Esophagus squamous epithelium (tissue), 5 donors: ENCODE measurements around the gene ERGIC2. TPM values are rescaled to one million over a fixed set of nuclear protein-coding genes. Genes with fewer than 3 reads are reported as not detected.

Experiments used
- DNase-seq: peaks from one replicate; lab custom pipeline; 2025; lab: John Stamatoyannopoulos, UW
- H3K27ac ChIP-seq, 4 donors: fragments of 200-600 bp; sonication (generic); one replicate each; pipeline ENCODE4 v1.5.1; 2016 to 2019; ENCODE audit warnings: mild to moderate bottlenecking in 1 of 4
- H3K27me3 ChIP-seq, 4 donors: fragments of 200-600 bp; sonication (generic); 1 replicate in 3 of 4; 2 replicates in 1 of 4; pipeline versions ENCODE4 v1.5.1 to v1.6.0; 2017 to 2021; ENCODE audit warnings: antibody characterized with exemption in 1 of 4
- H3K36me3 ChIP-seq, 3 donors: fragments of 200-600 bp; sonication (generic); one replicate each; pipeline ENCODE4 v1.5.1; 2016 to 2019
- H3K4me1 ChIP-seq, 3 donors: fragments of 200-600 bp; sonication (generic); one replicate each; pipeline ENCODE4 v1.5.1; 2017 to 2019
- H3K4me3 ChIP-seq, 4 donors: fragments of 200-600 bp; sonication (generic); 1 replicate in 3 of 4; 2 replicates in 1 of 4; pipeline ENCODE4 v1.5.1; 2016 to 2019; ENCODE audit warnings: mild to moderate bottlenecking in 2 of 4, moderate library complexity in 1 of 4
- H3K9me3 ChIP-seq, 3 donors: fragments of 200-600 bp; sonication (generic); one replicate each; pipeline ENCODE4 v1.5.1; 2016 to 2019
- CTCF ChIP-seq, 6 experiments: fragments of 450-650 bp in 4 of 6; fragments of 200-600 bp in 2 of 6; sonication (generic) in 2 of 6; IDR thresholded peaks; one replicate each; pipeline ENCODE4 v1.5.1; 2016 to 2019; ENCODE audit warnings: antibody characterized with exemption in 6 of 6, mild to moderate bottlenecking in 4 of 6, moderate library complexity in 4 of 6
- POLR2A ChIP-seq, 4 donors: fragments of 450-650 bp; IDR thresholded peaks; one replicate each; pipeline ENCODE4 v1.6.1; 2017; ENCODE audit warnings: antibody characterized with exemption in 4 of 4, mild to moderate bottlenecking in 4 of 4, moderate library complexity in 3 of 4
- WGBS, 2 donors: methylation state at CpG; one replicate each; pipeline ENCODE4 v1.1.5; 2018; 5-methylcytosine and 5-hydroxymethylcytosine counted together
- intact Hi-C: fragments of 100-400 bp; cut with DNase I; formaldehyde crosslinking; loops from one replicate; pipeline ENCODE4 v1.15.0; 2022
- total RNA-seq, 4 donors: library from RNA; depleted of rRNA; stranded (reverse); fragments of >200 nt; gene quantifications; one replicate each; pipeline ENCODE4 v1.1.0, GENCODE V29; 2016
- donor health status: DM: yes; HTN: yes; CAD: no.

The ERGIC2 gene
- total RNA-seq, 4 donors from 2014 or later, result 48.0 to 99.0 (median 64.5) TPM

GRCh38 chr12:29427964-29428363, 47.0 kb upstream of the ERGIC2 start:
- no peak for TF ChIP-seq POLR2A (IDR thresholded peaks at IDR 0.05)
- no peak for TF ChIP-seq CTCF (IDR thresholded peaks at IDR 0.05)
- Histone ChIP-seq H3K36me3 (no peaks in the 10 kb centered on the region), H3K27ac (no peak overlapping the region), H3K27me3 (no peaks in the 10 kb centered on the region), H3K4me1 (peaks cover 0 to 4% (median 0%) of the 10 kb centered on the region in 3 donors), H3K4me3 (no peak overlapping the region), H3K9me3 (no peaks in the 10 kb centered on the region)
- DNase-seq, result no peak
- intact Hi-C loops, result no loop called here
- 64 to 72% methylated on average over 4 of the region's 4 CpGs for WGBS, 2 donors

DNA sequence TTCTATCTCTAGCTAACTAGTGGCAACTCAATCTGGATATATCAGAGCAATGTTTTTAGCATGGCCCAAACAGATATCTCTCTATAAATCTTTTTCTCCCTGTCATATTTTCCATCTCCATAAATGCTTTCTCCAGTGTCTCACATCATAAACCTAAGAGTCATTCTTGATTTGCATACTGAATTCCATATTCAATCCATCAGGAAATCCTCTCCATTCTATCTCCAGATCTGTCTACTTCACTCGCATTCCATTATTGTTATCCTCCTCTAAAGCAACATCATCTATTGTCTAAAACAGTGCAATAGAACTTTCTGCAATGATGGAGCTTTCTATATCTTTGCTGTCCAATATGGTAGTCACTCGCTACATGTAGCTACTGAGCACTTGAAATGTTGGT, 45.5 kb upstream of the ERGIC2 start:
- WGBS, 2 donors, result 89 to 97% methylated on average over 2 of the region's 2 CpGs
- TF ChIP-seq CTCF (IDR thresholded peaks at IDR 0.05) (no peak), POLR2A (IDR thresholded peaks at IDR 0.05) (no peak)
- Histone ChIP-seq H3K4me3 (no peak overlapping the region), H3K27me3 (no peaks in the 10 kb centered on the region), H3K36me3 (no peaks in the 10 kb centered on the region), H3K27ac (no peak overlapping the region), H3K9me3 (no peaks in the 10 kb centered on the region), H3K4me1 (peaks cover 0 to 4% (median 0%) of the 10 kb centered on the region in 3 donors)
- DNase-seq, result no peak
- intact Hi-C loops, result no loop called here

GRCh38 chr12:29425722-29426121, 44.8 kb upstream of the ERGIC2 start:
- Histone ChIP-seq H3K36me3 (no peaks in the 10 kb centered on the region), H3K4me3 (no peak overlapping the region), H3K27me3 (no peaks in the 10 kb centered on the region), H3K4me1 (peaks cover 0 to 4% (median 0%) of the 10 kb centered on the region in 3 donors), H3K27ac (no peak overlapping the region), H3K9me3 (no peaks in the 10 kb centered on the region)
- WGBS, 2 donors, result 25 to 35% methylated on average over 2 of the region's 2 CpGs
- TF ChIP-seq CTCF (IDR thresholded peaks at IDR 0.05) (no peak), POLR2A (IDR thresholded peaks at IDR 0.05) (no peak)
- intact Hi-C loops, result no loop called here
- DNase-seq, result no peak

- H3K27ac ChIP-seq, result no peak overlapping the region
- TF ChIP-seq CTCF (IDR thresholded peaks at IDR 0.05), result no peak
- TF ChIP-seq POLR2A (IDR thresholded peaks at IDR 0.05), result no peak
- DNase-seq, result no peak
- no peaks in the 10 kb centered on the region for H3K36me3 ChIP-seq
- H3K27me3 ChIP-seq, result no peaks in the 10 kb centered on the region
- no peak overlapping the region for H3K4me3 ChIP-seq
- H3K9me3 ChIP-seq, result no peaks in the 10 kb centered on the region
- intact Hi-C loops, result no loop called here
- H3K4me1 ChIP-seq, result no peaks in the 10 kb centered on the region
Measured at GRCh38 chr12:29416748-29417147, 35.8 kb upstream of the ERGIC2 start.

DNA sequence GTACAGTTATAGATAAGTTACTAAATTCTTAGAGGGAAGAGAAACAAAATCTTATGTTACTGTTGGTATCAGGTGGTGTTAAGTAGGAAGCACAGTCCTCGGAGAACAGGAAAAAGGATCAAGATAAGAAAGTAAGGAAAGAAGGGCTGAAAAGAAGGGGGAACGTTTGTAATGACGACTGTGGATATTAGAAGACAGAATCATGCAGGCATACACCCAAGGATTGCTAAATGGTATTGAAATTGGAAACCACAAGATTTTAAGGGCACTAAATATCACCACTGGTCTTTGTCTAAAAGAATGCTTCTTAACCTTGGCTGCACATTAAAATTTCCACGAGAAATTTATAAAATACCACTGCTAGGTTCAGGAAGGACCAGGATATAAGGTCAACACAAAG, 34.1 kb upstream of the ERGIC2 start:
- H3K36me3 ChIP-seq, result no peaks in the 10 kb centered on the region
- whole genome bisulfite sequencing, 2 donors, result 49 to 59% methylated on average over 4 of the region's 4 CpGs
- H3K27ac ChIP-seq, result no peak overlapping the region
- intact Hi-C loops, result no loop called here
- H3K4me3 ChIP-seq, result no peak overlapping the region
- no peaks in the 10 kb centered on the region for H3K9me3 ChIP-seq
- H3K27me3 ChIP-seq, result no peaks in the 10 kb centered on the region
- no peaks in the 10 kb centered on the region for H3K4me1 ChIP-seq
- DNase-seq, result no peak
- no peak for TF ChIP-seq CTCF (IDR thresholded peaks at IDR 0.05)
- no peak for TF ChIP-seq POLR2A (IDR thresholded peaks at IDR 0.05)
